GM19193 (cell line): Measurements from ENCODE around the gene FHAD1.

Source experiments
- POLR2A ChIP-seq: IDR thresholded peaks from 4 replicates; pipeline ENCODE4 v1.6.1; 2011; ENCODE audit not compliant: insufficient read depth, insufficient read length; ENCODE audit errors: extremely low read depth

The FHAD1 gene

DNA sequence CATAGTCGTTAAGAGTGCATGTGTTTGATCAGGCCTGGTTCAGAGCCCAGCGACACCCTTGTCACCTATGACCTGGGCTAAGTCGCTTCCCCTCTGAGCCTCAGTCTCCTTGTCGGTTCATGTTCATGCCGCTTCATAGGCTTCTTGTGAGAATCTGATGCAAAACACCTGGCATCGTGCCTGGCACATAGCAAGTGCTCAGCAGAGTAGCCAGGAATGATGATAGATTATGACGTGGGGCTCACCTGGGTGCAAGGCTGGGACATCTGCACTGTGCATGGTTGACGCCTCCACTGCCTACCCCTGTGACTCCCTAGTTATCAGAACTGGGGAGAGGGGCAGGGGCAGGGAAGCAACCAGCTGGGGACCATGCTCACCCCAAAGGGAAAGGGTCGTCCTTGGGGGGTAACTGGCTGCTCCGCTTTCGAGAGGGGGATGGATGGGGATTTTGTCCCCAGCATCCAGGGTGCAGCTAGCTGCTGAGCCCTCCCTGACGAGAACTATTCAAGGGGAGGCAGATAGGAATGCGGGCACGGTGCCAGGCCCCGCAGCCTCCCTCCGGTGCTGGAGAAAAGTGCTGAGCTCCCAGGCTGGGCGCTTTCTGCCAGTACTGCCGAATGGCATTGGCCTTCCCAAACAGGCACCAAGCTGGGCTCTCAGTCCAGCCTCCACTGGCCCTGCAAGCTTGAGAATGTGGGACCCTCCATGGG is 171.9 kb downstream of the FHAD1 start:
- TF ChIP-seq POLR2A, result no peak

DNA sequence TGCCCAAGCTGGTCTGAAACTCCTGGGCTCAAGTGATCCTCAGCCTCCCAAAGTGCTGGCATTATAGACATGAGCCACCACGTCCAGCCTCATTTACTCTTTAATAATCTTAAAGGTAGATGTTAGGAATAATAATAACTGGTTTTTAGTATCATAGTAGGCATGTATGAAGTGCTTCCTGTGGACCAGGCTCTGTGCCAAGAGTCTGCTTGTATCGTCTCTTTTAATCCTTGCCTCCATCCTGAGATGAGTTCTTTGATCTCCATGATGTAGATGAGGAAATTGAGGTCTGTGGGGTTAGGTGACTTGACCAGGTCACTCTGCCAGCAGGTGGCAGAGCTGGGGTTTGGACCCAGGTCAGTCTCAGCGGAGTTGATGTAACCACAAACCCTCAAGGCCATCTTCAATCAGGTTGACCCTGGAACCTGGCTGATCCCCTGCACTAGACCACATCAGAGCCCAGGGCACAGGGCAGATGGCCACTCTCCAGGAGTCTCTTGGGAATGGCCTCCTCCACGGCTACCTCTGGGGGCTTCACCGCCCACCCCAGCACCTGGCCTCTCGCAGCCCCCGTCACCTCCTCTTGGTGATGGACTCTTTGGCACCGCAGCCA is 173.9 kb downstream of the FHAD1 start:
- TF ChIP-seq POLR2A, result no peak

DNA sequence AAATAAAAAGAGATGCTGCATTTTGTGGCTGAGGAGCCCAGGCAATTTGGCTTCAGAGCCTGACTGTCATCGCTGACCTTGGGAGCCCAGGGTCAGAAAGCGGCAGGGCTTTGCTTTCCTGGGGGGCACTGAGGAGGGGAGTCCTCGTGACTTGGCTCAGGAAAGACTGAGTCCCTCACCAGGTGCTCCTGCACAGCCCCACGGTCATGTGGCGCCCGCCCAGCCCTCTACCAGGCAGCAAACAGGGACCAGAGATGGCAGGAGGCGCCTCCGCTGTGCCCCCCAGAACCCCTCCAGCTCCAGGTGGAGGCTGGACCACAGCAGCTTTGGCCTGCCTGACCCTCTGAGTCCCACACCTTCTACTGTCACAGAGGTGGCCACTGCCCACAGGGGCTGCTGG is 175.8 kb downstream of the FHAD1 start:
- no peak for TF ChIP-seq POLR2A

- TF ChIP-seq POLR2A, result no peak
Observed at GRCh38 chr1:15423355-15424077, 176.5 kb downstream of the FHAD1 start.

- TF ChIP-seq POLR2A, result no peak
Observed at GRCh38 chr1:15424146-15424667, 177.2 kb downstream of the FHAD1 start.

DNA sequence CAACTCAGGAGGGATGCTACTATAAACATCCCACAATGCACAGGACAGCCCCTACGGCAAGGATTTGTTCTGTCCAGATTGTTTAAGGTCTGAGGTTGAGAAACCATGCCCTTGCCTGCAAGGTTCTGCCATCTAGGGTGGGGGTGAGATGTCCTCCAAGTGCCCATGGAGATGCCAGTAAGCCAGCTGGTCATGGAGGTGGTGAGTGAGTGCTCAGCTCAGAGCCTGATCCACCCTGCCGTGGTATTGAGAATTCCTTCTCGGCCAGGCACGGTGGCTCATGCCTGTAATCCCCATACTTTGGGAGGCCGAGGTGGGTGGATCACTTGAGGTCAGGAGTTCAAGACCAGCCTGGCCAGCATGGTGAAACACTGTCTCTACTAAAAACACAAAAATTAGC is 178.0 kb downstream of the FHAD1 start:
- no peak for TF ChIP-seq POLR2A

GRCh38 chr1:15425521-15425920 is 178.5 kb downstream of the FHAD1 start:
- TF ChIP-seq POLR2A, result no peak

- TF ChIP-seq POLR2A, result no peak
Observed at GRCh38 chr1:15425958-15426357, 178.9 kb downstream of the FHAD1 start.

DNA sequence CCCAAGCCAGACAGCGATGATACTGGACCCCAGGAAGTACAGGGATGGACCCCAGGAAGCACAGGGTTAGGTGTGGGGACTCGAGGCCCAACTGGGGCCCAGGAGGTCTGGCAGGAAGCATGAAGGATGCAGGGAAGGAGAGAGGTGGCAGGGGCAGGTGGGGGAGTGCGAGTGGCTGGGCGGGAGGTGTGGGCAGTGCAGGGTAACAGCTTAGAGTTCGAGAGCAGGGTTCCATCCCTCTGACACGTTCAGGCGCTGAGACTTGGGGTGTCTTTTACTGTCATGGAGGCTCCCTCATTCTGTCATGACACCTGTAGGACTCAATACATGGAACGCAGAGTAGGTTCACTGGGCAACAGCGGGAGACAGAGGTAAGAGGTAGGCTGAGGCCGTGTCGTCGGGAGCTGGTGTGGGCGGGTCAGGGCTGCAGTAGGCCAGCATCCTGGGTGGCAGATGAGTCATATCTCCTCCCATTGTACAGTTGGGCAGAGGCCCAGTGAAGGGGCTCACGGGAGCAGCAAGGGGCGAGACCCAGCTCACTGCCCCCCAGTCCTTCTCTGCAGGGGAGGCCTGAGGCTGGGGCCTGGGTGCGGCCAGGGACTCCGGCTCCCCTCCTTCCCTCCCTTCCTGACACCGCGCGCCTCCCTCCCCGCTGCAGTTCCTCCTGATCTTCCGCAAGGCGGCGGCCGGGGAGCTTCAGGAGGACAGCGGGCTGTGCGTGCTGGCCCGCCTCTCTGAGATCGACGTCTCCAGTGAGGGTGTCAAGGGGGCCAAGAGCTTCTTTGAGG is 179.7 kb downstream of the FHAD1 start:
- TF ChIP-seq POLR2A, result no peak

DNA sequence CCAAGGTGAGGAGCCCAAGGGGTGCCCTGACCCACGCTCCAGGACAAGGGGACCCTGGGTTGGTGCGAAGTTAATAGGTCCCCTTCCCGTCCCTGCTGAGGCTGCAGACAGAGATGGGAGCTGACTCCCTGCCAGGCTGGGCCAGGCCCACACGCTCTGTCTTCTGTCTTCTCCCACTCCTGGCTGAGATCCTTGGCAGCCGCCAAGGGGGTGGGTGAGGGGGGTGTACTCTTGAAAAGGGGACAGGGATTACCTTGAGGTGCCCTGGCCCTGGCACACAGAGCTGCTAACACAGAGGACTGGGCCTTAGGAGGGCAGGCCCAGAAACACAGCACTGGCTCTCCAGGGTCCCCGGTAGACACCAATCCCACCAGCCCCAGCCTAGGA is 180.2 kb downstream of the FHAD1 start:
- no peak for TF ChIP-seq POLR2A

- no peak for TF ChIP-seq POLR2A
Observed at GRCh38 chr1:15428815-15429435, 181.9 kb downstream of the FHAD1 start.

GRCh38 chr1:15429701-15430149 is 182.7 kb downstream of the FHAD1 start:
- no peak for TF ChIP-seq POLR2A

DNA sequence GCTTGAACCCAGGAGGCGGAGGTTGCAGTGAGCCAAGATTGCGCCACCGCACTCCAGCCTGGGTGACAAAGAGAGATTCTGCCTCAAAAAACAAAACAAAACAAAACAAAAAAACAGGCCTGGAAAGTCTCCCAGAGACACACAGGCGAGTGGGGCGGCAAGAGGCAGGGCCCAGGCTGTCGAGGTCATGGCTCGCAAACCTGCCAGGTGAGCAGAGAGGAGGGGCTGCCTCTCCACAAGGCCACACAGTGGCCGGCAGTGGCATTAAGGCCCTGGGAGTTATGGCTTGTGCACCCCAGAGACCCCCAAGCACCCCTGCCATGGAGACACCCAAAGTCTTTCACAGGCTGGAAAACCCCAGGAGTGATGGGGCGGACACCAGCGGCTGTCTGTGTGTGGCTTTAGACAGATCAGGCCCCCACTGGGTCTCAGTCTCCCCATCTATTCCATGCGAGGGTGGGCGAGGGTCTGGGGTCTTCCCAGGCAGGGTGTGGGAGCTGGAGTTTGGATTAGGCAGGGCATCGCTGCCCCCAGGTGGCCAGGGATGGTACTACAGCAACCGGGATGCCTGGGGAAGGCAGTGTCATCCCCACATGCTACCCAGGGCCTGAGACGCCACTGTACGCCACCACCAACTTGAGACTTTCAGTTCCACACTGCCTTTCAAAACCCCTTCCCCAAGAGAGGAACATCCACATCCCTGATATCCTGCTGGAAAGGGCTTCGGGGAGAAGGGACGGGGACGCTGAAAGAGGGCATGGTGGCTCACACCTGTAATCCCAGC is 184.0 kb downstream of the FHAD1 start:
- no peak for TF ChIP-seq POLR2A

GRCh38 chr1:15431571-15431948 is 184.5 kb downstream of the FHAD1 start:
- TF ChIP-seq POLR2A, result no peak
